Psoas muscle (tissue), 8 donors: ENCODE results near the gene SLC6A19. TPM values are rescaled to one million over a fixed set of nuclear protein-coding genes. Genes with fewer than 3 reads are reported as not detected.

Experiments
- ATAC-seq, 4 donors: fragments of 200-7000 bp; cut with Tn5 transposase; one replicate each; pipeline ENCODE4 v1.9.1; 2020; ENCODE audit warnings: moderate library complexity in 3 of 4, mild to moderate bottlenecking in 2 of 4
- DNase-seq, 2 donors: peaks; one replicate each; pipeline ENCODE4 v3.0.0-alpha.2; 2020
- H3K27ac ChIP-seq: fragments of 200-600 bp; one replicate; pipeline ENCODE4 v1.8.0; 2022
- H3K27me3 ChIP-seq, 3 donors: fragments of 200-600 bp in 1 of 3; one replicate each; pipeline versions ENCODE4 v1.6.1 to v1.8.0; 2013 to 2022; ENCODE audit warnings: low read length in 2 of 3, mild to moderate bottlenecking in 2 of 3, moderate library complexity in 1 of 3; ENCODE audit not compliant: insufficient read depth in 3 of 3
- H3K36me3 ChIP-seq, 2 donors: fragments of 200-600 bp in 1 of 2; one replicate each; pipeline versions ENCODE4 v1.6.1 to v1.8.0; 2013 to 2022; ENCODE audit warnings: low read depth in 1 of 2, mild to moderate bottlenecking in 1 of 2, moderate library complexity in 1 of 2; ENCODE audit not compliant: insufficient read depth in 1 of 2
- H3K4me1 ChIP-seq: fragments of 200-600 bp; one replicate; pipeline ENCODE4 v1.8.0; 2022
- H3K4me3 ChIP-seq: fragments of 200-600 bp; one replicate; pipeline ENCODE4 v1.8.0; 2022; ENCODE audit warnings: mild to moderate bottlenecking
- H3K9me3 ChIP-seq: fragments of 200-600 bp; one replicate; pipeline ENCODE4 v1.8.0; 2022
- WGBS, 3 donors: extraction: QIAGEN DNeasy Blood & Tissue Kit; methylation state at CpG; one replicate each; pipeline versions ENCODE4 v1.1.6 to v1.1.7; 2013; 5-methylcytosine and 5-hydroxymethylcytosine counted together
- intact Hi-C, 2 donors: fragments of 100-400 bp; cut with DNase I; formaldehyde crosslinking; loops; one replicate each; pipeline versions ENCODE4 v1.11.0 to v1.14.2; 2022
- polyA plus RNA-seq, 3 donors: library from polyadenylated mRNA; stranded (reverse); fragments of 200-250 nt; gene quantifications; one replicate each; pipeline ENCODE4 v1.2.3, GENCODE V29; 2013
- total RNA-seq, 4 donors: library from RNA; stranded (reverse); fragmentation: NEBNext Ultra II Directional in 2 of 4; extraction: Animal tissue kit (Norgen Biotek cat#: 25700) in 2 of 4; gene quantifications; one replicate each; pipeline versions ENCODE4 v1.2.1 to v1.2.4, GENCODE V29; 2021 to 2023
- TF ChIP-seq, protein P1 (sequence below): fragments of 200-600 bp; IDR thresholded peaks from one replicate; pipeline ENCODE4 v1.8.0; 2022; ENCODE audit warnings: antibody characterized with exemption
- donor health status: healthy with polysubstance abuse.
- donor health status: DM: no; HTN: no; CAD: no; lungs with moderate emphysema.
- donor health status: Bipolar disorder and iron deficiency.
- donor health status: healthy.
- donor health status: DM: yes; HTN: yes; CAD: no.
- donor health status: DM: no; HTN: no; CAD: no.
- donor health status: DM: no; HTN: no; CAD: no.
- donor health status: DM: yes; HTN: yes; CAD: no.

SLC6A19 gene
- total and polyA plus RNA-seq, 7 donors: 0.03 to 0.08 TPM; not detected in 5

DNA sequence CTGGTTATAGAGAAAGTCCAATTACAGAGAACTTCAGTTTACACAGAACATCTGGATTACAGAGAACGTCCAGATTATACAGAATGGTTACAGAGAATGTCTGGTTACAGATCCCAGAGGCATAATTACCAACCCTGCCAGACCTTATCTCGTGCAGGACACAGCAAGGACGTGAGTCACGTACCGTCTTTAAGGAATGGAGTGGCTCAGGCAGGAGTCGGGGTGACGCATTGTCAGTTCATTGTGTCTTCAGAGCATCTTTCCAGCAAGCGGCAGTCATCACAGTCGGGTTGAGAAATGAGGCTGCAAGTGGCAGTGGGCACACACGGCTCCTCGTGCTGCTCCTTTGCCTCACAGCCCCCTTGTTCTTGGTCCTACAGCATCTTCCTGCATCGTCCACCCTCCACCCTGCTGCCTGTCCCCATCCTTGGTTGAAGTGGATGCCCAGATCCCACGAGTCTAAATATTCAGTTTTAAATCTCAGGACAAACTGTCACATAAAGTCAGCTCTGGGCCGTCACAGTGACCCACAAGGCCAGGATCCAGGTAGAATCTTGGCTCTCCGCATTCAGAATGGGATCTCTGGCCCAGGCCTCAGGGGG lies 30.0 kb upstream of the SLC6A19 start:
- intact Hi-C loops: loop anchor here in 1 of 2 donors (10.0 kb wide), 1 partner anchor 247 kb away; no protein-coding TSS in a partner anchor
- WGBS, 3 donors: 71 to 73% (median 71%) methylated on average over 15 of the region's 15 CpGs
- no peaks in the 10 kb centered on the region for H3K36me3 ChIP-seq

DNA sequence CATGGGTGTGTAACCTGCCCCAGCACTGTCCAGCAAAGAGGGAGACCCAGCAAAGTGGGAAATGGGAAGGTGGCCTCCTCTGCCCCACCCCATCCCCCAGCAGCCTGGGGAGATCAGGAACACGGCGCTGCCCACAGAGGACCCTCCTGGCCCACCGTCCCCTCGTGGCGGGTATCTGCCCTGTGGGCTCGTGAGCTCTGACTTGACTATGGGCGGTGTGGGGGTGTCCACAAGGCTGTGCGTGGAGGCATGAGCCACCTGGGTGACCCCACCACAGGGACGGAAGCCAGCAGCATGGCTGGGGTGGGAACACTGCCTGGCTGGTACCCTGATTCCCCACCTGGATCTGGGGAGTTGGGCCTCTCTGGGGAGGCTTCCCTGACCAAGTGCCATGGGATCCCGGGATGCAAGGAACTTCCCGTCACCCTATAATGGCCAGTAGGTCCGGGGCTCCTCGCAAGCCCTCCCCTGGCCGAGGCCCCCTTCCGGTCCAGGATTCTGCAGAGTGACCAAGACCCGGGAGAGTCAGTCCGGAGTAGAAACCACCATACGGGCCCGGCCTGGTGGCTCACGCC lies 29.3 kb upstream of the SLC6A19 start:
- no peak overlapping the region for H3K27ac ChIP-seq
- ATAC-seq (no peak), DNase-seq (peak in 1 of 2 donors; percentile 10)
- no peak overlapping the region for H3K4me3 ChIP-seq
- H3K9me3 ChIP-seq: no peaks in the 10 kb centered on the region
- intact Hi-C loops: loop anchor here in 1 of 2 donors (10.0 kb wide), 1 partner anchor 247 kb away; no protein-coding TSS in a partner anchor
- H3K36me3 ChIP-seq: no peaks in the 10 kb centered on the region
- WGBS, 3 donors: 90 to 94% (median 92%) methylated on average over 20 of the region's 20 CpGs
- TF ChIP-seq, protein P1, sequence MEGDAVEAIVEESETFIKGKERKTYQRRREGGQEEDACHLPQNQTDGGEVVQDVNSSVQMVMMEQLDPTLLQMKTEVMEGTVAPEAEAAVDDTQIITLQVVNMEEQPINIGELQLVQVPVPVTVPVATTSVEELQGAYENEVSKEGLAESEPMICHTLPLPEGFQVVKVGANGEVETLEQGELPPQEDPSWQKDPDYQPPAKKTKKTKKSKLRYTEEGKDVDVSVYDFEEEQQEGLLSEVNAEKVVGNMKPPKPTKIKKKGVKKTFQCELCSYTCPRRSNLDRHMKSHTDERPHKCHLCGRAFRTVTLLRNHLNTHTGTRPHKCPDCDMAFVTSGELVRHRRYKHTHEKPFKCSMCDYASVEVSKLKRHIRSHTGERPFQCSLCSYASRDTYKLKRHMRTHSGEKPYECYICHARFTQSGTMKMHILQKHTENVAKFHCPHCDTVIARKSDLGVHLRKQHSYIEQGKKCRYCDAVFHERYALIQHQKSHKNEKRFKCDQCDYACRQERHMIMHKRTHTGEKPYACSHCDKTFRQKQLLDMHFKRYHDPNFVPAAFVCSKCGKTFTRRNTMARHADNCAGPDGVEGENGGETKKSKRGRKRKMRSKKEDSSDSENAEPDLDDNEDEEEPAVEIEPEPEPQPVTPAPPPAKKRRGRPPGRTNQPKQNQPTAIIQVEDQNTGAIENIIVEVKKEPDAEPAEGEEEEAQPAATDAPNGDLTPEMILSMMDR: no peak
- peaks cover 0 to 33% (median 1%) of the 10 kb centered on the region in 3 donors for H3K27me3 ChIP-seq
- no peaks in the 10 kb centered on the region for H3K4me1 ChIP-seq

More for the DNA sequence above, 30.0 kb upstream of the SLC6A19 start:
- peaks cover 0 to 33% (median 1%) of the 10 kb centered on the region in 3 donors for H3K27me3 ChIP-seq
- no peaks in the 10 kb centered on the region for H3K9me3 ChIP-seq
- TF ChIP-seq, protein P1: no peak
- no peak overlapping the region for H3K4me3 ChIP-seq
- no peak overlapping the region for H3K27ac ChIP-seq
- DNase-seq (peak in 1 of 2 donors; percentile 7), ATAC-seq (no peak)
- H3K4me1 ChIP-seq: no peaks in the 10 kb centered on the region

DNA sequence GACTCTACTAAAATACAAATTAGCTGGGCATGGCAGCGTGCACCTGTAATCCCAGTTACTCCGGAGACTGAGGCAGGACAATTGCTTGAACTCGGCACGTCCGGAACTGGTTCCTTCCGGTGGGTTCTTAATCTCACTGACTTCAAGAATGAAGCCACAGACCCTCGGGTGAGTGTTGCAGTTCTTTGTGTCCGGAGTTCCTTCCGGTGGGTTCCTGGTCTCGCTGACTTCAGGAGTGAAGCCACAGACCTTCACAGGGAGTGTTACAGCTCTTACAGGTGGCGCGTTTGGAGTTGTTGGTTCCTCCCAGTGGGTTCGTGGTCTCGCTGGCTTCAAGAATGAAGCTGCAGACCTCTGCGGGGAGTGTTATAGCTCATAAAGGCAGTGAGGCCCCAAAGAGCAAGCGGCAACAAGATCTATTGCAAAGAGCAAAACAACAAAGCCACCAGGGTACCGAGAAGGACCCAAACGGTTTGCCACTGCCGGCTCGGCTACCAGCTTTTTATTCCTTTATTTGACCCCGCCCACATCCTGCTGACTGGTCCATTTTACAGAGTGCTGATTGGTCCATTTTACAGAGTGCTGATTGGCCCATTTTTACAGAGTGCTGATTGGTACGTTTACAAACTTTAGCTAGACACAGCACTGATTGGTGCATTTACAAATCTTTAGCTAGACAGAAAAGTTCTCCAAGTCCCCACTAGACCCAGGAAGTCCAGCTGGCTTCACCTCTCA lies 28.6 kb upstream of the SLC6A19 start:
- no peak overlapping the region for H3K4me3 ChIP-seq
- H3K9me3 ChIP-seq: no peaks in the 10 kb centered on the region
- ATAC-seq: no peak
- H3K4me1 ChIP-seq: no peaks in the 10 kb centered on the region
- TF ChIP-seq, protein P1: no peak
- H3K27ac ChIP-seq: no peak overlapping the region
- peaks cover 0 to 28% (median 1%) of the 10 kb centered on the region in 3 donors for H3K27me3 ChIP-seq
- WGBS, 3 donors: 88 to 90% (median 89%) methylated on average over 22 of the region's 22 CpGs
- intact Hi-C loops: loop anchor here in 1 of 2 donors (10.0 kb wide), 1 partner anchor 248 kb away; no protein-coding TSS in a partner anchor
- H3K36me3 ChIP-seq: no peaks in the 10 kb centered on the region
- peak in 1 of 2 donors; percentile 2 for DNase-seq

DNA sequence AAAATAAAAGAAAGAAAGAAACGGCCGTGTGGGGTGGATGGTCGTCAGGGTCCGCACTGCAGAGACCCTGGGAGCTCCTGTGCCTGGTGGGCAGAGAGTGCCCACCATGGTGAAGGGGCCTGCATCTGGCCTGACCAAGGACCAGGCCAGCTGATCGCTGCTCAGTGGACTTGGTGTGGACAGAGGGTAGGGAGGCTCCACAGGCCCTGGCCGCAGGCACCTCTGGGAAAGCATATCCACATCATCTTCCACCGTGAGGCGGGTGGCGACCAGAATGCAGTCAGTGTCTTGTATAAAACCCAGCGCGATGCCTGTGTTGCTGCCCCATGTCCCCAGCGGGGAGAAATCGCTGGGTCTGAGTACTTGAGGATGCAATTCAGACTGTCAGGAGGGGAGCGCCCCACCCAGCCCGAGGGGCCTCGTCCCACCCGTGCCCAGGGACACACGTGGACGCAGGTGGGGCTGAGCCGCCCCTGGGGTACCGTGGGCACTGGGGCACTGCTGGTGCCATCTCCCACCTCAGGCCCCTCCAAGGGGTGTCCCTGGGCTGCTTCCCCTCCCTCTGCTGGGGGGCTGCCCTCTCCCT lies 27.8 kb upstream of the SLC6A19 start:
- WGBS, 3 donors: 79 to 87% (median 82%) methylated on average over 21 of the region's 21 CpGs
- no peaks in the 10 kb centered on the region for H3K9me3 ChIP-seq
- ATAC-seq (no peak), DNase-seq (peak in 1 of 2 donors; percentile 6)
- TF ChIP-seq, protein P1: no peak
- H3K36me3 ChIP-seq: no peaks in the 10 kb centered on the region
- intact Hi-C loops: loop anchor here (2.0 to 10.0 kb wide), 2 partner anchors 249 to 251 kb away; no protein-coding TSS in a partner anchor
- H3K27ac ChIP-seq: no peak overlapping the region
- H3K27me3 ChIP-seq: peaks cover 0 to 22% (median 1%) of the 10 kb centered on the region in 3 donors
- H3K4me3 ChIP-seq: no peak overlapping the region
- H3K4me1 ChIP-seq: no peaks in the 10 kb centered on the region
